Right renal pelvis (tissue), 4 donors: ENCODE data around the gene SUFU. TPM values are rescaled to one million over a fixed set of nuclear protein-coding genes. Genes with fewer than 3 reads are reported as not detected.

Experiments
- DNase-seq, 4 donors: peaks; one replicate each; pipeline ENCODE4 v3.0.0-alpha.2; 2013; ENCODE audit warnings: low read depth in 4 of 4, low spot score in 3 of 4, missing footprints in 1 of 4
- polyA plus RNA-seq, 4 donors: library from polyadenylated mRNA; unstranded; fragments of 120-200 nt; gene quantifications; one replicate each; pipeline ENCODE4 v1.2.1, GENCODE V29; 2013; ENCODE audit not compliant: insufficient read length in 4 of 4

Gene SUFU
- polyA plus RNA-seq, 4 donors = 26.4 to 32.0 (median 30.3) TPM

- no peak for DNase-seq
These were observed 175.1 kb downstream of the SUFU start for GRCh38 chr10:102678842-102679289.

GRCh38 chr10:102679596-102679995, 175.8 kb downstream of the SUFU start:
- no peak for DNase-seq

GRCh38 chr10:102681696-102682095, 177.9 kb downstream of the SUFU start:
- no peak for DNase-seq

GRCh38 chr10:102682416-102682815, 178.6 kb downstream of the SUFU start:
- no peak for DNase-seq

- DNase-seq = no peak
These were observed 179.2 kb downstream of the SUFU start for GRCh38 chr10:102682981-102683380.

Other genes with a start within 250 kb of the SUFU start
- 10 to 100 TPM; 17.6 to 24.7 (median 18.7) TPM for gene NFKB2, start 108.3 kb upstream of the SUFU start, polyA plus RNA-seq
- gene PSD, start 85.2 kb upstream of the SUFU start, polyA plus RNA-seq = 10 to 100 TPM in 1 of 4 donors, 1 to 10 TPM in 3; 7.3 to 13.6 (median 9.3) TPM
- gene FBXL15, start 83.1 kb upstream of the SUFU start, polyA plus RNA-seq = 10 to 100 TPM in 1 of 4 donors, 1 to 10 TPM in 3; 6.3 to 17.2 (median 7.1) TPM
- 100 to 1,000 TPM in 1 of 4 donors, 10 to 100 TPM in 3; 78.0 to 101 (median 83.2) TPM for gene CUEDC2, start 71.4 kb upstream of the SUFU start, polyA plus RNA-seq
- gene C10orf95, start 52.4 kb upstream of the SUFU start, polyA plus RNA-seq = 1 to 10 TPM in 2 of 4 donors, under 1 TPM in 2; 0.58 to 1.3 (median 0.83) TPM
- gene ACTR1A, start 1.3 kb upstream of the SUFU start, polyA plus RNA-seq = 10 to 100 TPM; 88.4 to 94.3 (median 91.7) TPM
- 100 to 1,000 TPM; 135 to 143 (median 136) TPM for gene TRIM8, start 140.5 kb downstream of the SUFU start, polyA plus RNA-seq
- 10 to 100 TPM; 28.6 to 32.5 (median 31.0) TPM for gene ARL3, start 210.4 kb downstream of the SUFU start, polyA plus RNA-seq
- 10 to 100 TPM; 47.7 to 62.7 (median 49.0) TPM for gene SFXN2, start 210.7 kb downstream of the SUFU start, polyA plus RNA-seq
- 10 to 100 TPM; 44.0 to 51.3 (median 48.0) TPM for gene WBP1L, start 240.0 kb downstream of the SUFU start, polyA plus RNA-seq